ENCODE data around the gene LRCH2. TPM values are rescaled to one million over a fixed set of nuclear protein-coding genes. Genes with fewer than 3 reads are reported as not detected.

LRCH2 gene
- total and polyA plus RNA-seq, 7 experiments from 2014 or later, result not detected

DNA sequence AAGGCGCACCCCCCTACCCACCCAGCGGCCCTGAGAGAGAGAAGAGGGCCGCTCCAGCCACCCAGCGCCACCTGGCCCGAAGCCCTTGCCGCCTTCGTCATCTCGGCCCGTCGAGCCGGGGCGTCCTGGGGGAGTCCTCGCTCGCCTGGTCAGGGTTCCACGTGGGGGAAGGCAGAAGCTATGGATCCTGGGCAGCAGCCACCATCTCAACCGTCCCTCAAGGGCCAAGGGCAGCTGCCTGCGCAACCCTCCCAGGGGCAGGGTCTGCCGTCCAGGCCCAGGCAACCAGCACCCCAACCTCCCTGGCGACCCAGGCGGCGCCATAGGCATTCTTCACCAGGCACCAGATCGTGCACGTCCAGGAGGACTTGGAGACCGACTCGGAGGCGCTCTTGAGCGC lies 165.0 kb downstream of the LRCH2 start:
- DNase-seq, result no peak

DNA sequence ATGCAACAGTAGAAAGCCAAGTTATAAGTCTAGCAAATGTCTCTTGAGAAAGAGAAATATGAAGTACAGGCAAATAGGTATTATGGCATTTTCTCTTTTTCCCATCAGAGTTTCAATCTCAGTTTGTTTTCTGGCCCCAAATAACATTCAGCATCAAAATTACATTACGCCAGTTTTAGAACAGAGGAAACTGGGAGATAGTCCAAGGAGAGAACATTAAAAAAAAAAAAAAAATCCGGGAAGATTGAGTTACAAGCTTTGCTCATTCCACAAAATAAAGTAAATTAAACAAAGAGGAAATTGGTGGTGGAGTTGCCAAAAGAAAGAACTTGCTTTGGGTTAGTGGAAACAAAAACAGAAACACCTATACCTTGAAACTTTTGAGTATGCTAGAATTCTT lies 166.1 kb downstream of the LRCH2 start:
- Mint-ChIP-seq H3K36me3 (no peaks in the 10 kb centered on the region), H3K9me3 (peaks cover 0 to 16% (median 1%) of the 10 kb centered on the region in 11 donors), H3K27ac (no peak overlapping the region), H3K4me1 (no peaks in the 10 kb centered on the region), H3K4me3 (no peak overlapping the region), H3K27me3 (no peaks in the 10 kb centered on the region)
- ATAC-seq (no peak), DNase-seq (no peak)
- ChIA-PET CTCF (no interaction called here), POLR2A (no interaction called here)
- no peaks in the 10 kb centered on the region for H3K9me3 ChIP-seq (ENCODE audit: control insufficient read depth in 2 of 3, low read length in 3 of 3)
- H3K36me3 ChIP-seq (ENCODE audit: control insufficient read depth in 2 of 3, insufficient read depth in 3 of 3, low read length in 3 of 3), result no peaks in the 10 kb centered on the region
- H3K27ac ChIP-seq (ENCODE audit: low read depth, low read length), result no peak overlapping the region
- intact Hi-C loops (cut with micrococcal nuclease), result no loop called here
- H3K4me3 ChIP-seq (ENCODE audit: low read length), result no peak overlapping the region
- no peaks in the 10 kb centered on the region for H3K27me3 ChIP-seq (ENCODE audit: control insufficient read depth in 2 of 2, insufficient read depth in 2 of 2, low read length in 2 of 2)
- no peaks in the 10 kb centered on the region for H3K4me1 ChIP-seq (ENCODE audit: control insufficient read depth in 2 of 2, insufficient read depth in 2 of 2, low read length in 2 of 2)

More for the DNA sequence above, 165.0 kb downstream of the LRCH2 start:
- H3K9me3 ChIP-seq (ENCODE audit: control insufficient read depth in 2 of 3, low read length in 3 of 3), result no peaks in the 10 kb centered on the region
- no peaks in the 10 kb centered on the region for H3K36me3 Mint-ChIP-seq
- intact Hi-C loops (cut with micrococcal nuclease), result no loop called here
- H3K4me3 ChIP-seq (ENCODE audit: low read length), result no peak overlapping the region
- ATAC-seq, result no peak
- no peak overlapping the region for H3K27ac ChIP-seq (ENCODE audit: low read depth, low read length)
- peaks cover 0 to 16% (median 0%) of the 10 kb centered on the region in 11 donors for H3K9me3 Mint-ChIP-seq
- no peaks in the 10 kb centered on the region for H3K36me3 ChIP-seq (ENCODE audit: control insufficient read depth in 2 of 3, insufficient read depth in 3 of 3, low read length in 3 of 3)
- H3K27me3 Mint-ChIP-seq, result no peaks in the 10 kb centered on the region
- no peak overlapping the region for H3K27ac Mint-ChIP-seq
- no peaks in the 10 kb centered on the region for H3K27me3 ChIP-seq (ENCODE audit: control insufficient read depth in 2 of 2, insufficient read depth in 2 of 2, low read length in 2 of 2)
- no peaks in the 10 kb centered on the region for H3K4me1 ChIP-seq (ENCODE audit: control insufficient read depth in 2 of 2, insufficient read depth in 2 of 2, low read length in 2 of 2)
- no peaks in the 10 kb centered on the region for H3K4me1 Mint-ChIP-seq
- no peak overlapping the region for H3K4me3 Mint-ChIP-seq
- ChIA-PET POLR2A (no interaction called here), CTCF (no interaction called here)

DNA sequence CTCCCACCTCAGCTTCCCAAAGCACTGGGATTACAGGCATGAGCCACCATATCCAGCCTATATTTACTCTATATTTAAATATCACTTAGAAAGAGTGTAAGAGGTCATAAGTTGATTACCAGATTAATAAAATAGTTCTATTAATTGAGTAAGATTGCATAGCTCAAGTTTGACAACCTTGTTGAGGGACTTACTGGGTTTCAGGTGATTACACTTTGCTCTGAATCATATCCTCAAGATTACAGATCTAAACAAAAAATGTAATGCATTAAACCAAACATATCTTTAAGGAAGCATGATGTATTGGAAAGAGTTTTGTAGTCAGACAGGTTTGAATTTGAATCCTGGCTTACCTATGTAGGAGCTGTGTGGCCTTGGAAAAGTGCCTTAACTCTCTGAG lies 168.6 kb downstream of the LRCH2 start:
- DNase-seq (no peak), ATAC-seq (no peak)
- Histone ChIP-seq H3K4me3 (ENCODE audit: low read length) (no peak overlapping the region), H3K36me3 (ENCODE audit: control insufficient read depth in 2 of 3, insufficient read depth in 3 of 3, low read length in 3 of 3) (no peaks in the 10 kb centered on the region), H3K27me3 (ENCODE audit: control insufficient read depth in 2 of 2, insufficient read depth in 2 of 2, low read length in 2 of 2) (no peaks in the 10 kb centered on the region), H3K27ac (ENCODE audit: low read depth, low read length) (no peak overlapping the region), H3K4me1 (ENCODE audit: control insufficient read depth in 2 of 2, insufficient read depth in 2 of 2, low read length in 2 of 2) (no peaks in the 10 kb centered on the region), H3K9me3 (ENCODE audit: control insufficient read depth in 2 of 3, low read length in 3 of 3) (no peaks in the 10 kb centered on the region)
- Mint-ChIP-seq H3K27me3 (no peaks in the 10 kb centered on the region), H3K9me3 (peaks cover 0 to 11% (median 5%) of the 10 kb centered on the region in 11 donors), H3K4me1 (no peaks in the 10 kb centered on the region), H3K27ac (no peak overlapping the region), H3K4me3 (no peak overlapping the region), H3K36me3 (no peaks in the 10 kb centered on the region)
- POLR2A ChIA-PET, result no interaction called here
- intact Hi-C loops (cut with micrococcal nuclease), result no loop called here
- CTCF ChIA-PET, result no interaction called here

Other genes with a start within 250 kb of the LRCH2 start
- gene IL13RA2, start 216.5 kb downstream of the LRCH2 start, total RNA-seq, result not detected
- gene IL13RA2, start 216.5 kb downstream of the LRCH2 start, polyA plus RNA-seq, result not detected
- not detected for gene RBMXL3, start 44.7 kb downstream of the LRCH2 start, total RNA-seq
- not detected for gene RBMXL3, start 44.7 kb downstream of the LRCH2 start, polyA plus RNA-seq
- not detected for gene LUZP4, start 55.6 kb upstream of the LRCH2 start, total RNA-seq
- not detected for gene LUZP4, start 55.6 kb upstream of the LRCH2 start, polyA plus RNA-seq

Data from naive thymus-derived CD4-positive, alpha-beta T cell (primary cell).